Loucy (cell line): Measurements from ENCODE around the gene RNU7-1.

Experiments
- H2AFZ ChIP-seq: fragments of 200-600 bp; sonication (generic); 2 replicates; pipeline ENCODE4 v1.6.0; 2016; ENCODE audit warnings: antibody characterized with exemption, mild to moderate bottlenecking, low read length, moderate library complexity
- H3F3A ChIP-seq: fragments of 200-600 bp; 2 replicates; pipeline ENCODE4 v1.6.0; 2016; ENCODE audit warnings: antibody characterized with exemption, low read depth, mild to moderate bottlenecking
- H3K27me3 ChIP-seq: fragments of 200-600 bp; sonication (generic); 2 replicates; pipeline ENCODE4 v1.6.1; 2014; ENCODE audit warnings: low read length, mild to moderate bottlenecking; ENCODE audit not compliant: insufficient read depth, poor library complexity, severe bottlenecking
- H3K36me3 ChIP-seq: fragments of 200-600 bp; sonication (generic); 2 replicates; pipeline ENCODE4 v1.6.1; 2016; ENCODE audit warnings: low read length; ENCODE audit not compliant: insufficient read depth
- H3K4me1 ChIP-seq: fragments of 200-600 bp; sonication (generic); 2 replicates; pipeline ENCODE4 v1.5.1; 2014; ENCODE audit warnings: low read length, mild to moderate bottlenecking; ENCODE audit not compliant: insufficient read depth, poor library complexity, severe bottlenecking
- H3K4me2 ChIP-seq: fragments of 200-600 bp; sonication (generic); 2 replicates; pipeline ENCODE4 v1.6.0; 2014; ENCODE audit warnings: antibody characterized with exemption, low read length, low read depth, mild to moderate bottlenecking; ENCODE audit not compliant: poor library complexity, severe bottlenecking
- H3K4me3 ChIP-seq: fragments of 200-600 bp; sonication (generic); 2 replicates; pipeline ENCODE4 v1.5.1; 2014; ENCODE audit warnings: low read length, mild to moderate bottlenecking, mixed read lengths; ENCODE audit not compliant: poor library complexity, severe bottlenecking
- H3K79me2 ChIP-seq: fragments of 200-600 bp; sonication (generic); 2 replicates; pipeline ENCODE4 v1.6.1; 2014; ENCODE audit warnings: low read length; ENCODE audit not compliant: insufficient read depth
- H3K9ac ChIP-seq: fragments of 200-600 bp; sonication (generic); 2 replicates; pipeline ENCODE4 v1.6.0; 2014; ENCODE audit warnings: mild to moderate bottlenecking, low read depth, low read length, moderate library complexity; ENCODE audit not compliant: poor library complexity, severe bottlenecking
- H3K9me2 ChIP-seq: fragments of 200-600 bp; sonication (generic); replicated peaks from 2 replicates; pipeline ENCODE4 v1.6.1; 2016; ENCODE audit warnings: low read depth, low read length, mixed read lengths
- H3K9me3 ChIP-seq: fragments of 200-600 bp; sonication (generic); 2 replicates; pipeline ENCODE4 v1.6.1; 2014; ENCODE audit warnings: mild to moderate bottlenecking, antibody characterized with exemption, low read length, low read depth; ENCODE audit not compliant: insufficient read depth
- H4K20me1 ChIP-seq: fragments of 200-600 bp; sonication (generic); 2 replicates; pipeline ENCODE4 v1.6.0; 2014; ENCODE audit warnings: antibody characterized with exemption, low read length, mild to moderate bottlenecking; ENCODE audit not compliant: insufficient read depth, poor library complexity, severe bottlenecking
- EZH2phosphoT487 ChIP-seq: fragments of 200-600 bp; IDR thresholded peaks from 2 replicates; pipeline ENCODE4 v1.6.1; 2018; ENCODE audit warnings: antibody characterized with exemption, mild to moderate bottlenecking, moderate library complexity, borderline replicate concordance
- TF ChIP-seq, protein P1 (sequence below): fragments of 200-600 bp; sonication (generic); conservative IDR thresholded peaks from 2 replicates; pipeline ENCODE4 v1.5.1; 2014; ENCODE audit warnings: mild to moderate bottlenecking, antibody characterized with exemption, low read length

Gene RNU7-1

DNA sequence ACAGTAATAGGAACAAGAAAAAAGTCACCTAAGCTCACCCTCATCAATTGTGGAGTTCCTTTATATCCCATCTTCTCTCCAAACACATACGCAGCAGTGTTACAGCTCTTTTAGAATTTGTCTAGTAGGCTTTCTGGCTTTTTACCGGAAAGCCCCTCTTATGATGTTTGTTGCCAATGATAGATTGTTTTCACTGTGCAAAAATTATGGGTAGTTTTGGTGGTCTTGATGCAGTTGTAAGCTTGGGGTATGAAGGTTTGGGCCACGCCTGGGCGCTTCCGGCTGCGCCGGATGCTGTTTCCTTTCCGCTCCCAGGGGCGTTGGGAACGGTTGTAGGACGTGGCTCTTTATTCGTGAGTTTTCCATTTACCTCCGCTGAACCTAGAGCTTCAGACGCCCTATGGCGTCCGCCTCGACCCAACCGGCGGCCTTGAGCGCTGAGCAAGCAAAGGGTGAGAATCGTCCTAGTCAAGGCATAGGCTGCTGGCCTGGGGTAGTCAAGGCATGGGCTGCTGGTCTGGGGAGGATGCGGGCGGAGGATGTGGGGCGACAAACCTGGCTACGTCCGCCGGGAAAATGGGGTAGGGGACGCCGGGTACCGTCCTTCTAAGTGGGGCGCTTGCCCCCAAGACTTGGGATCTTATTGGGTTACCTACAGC, at the start of gene RNU7-1, which contains the start of gene C12orf57:
Gene RNU7-1, plus strand, starts transcription at position 95 of the 659 bp plus-strand sequence.
Gene C12orf57, plus strand, starts transcription at position 301 of the 659 bp plus-strand sequence. Its CDS starts 100 bp downstream, at position 401.
- H3K4me1 ChIP-seq, result peaks cover 32% of the 10 kb centered on the region
- H4K20me1 ChIP-seq, result peaks cover 6% of the 10 kb centered on the region
- peak within 1 kb of the TSS; percentile 44; the same call in 1 of the 2 replicates for H2AFZ ChIP-seq
- peak within 1 kb of the TSS; percentile 89 for H3K4me3 ChIP-seq
- no peaks in the 10 kb centered on the region for H3K9me2 ChIP-seq
- H3K27me3 ChIP-seq, result no peaks in the 10 kb centered on the region
- TF ChIP-seq, protein P1, sequence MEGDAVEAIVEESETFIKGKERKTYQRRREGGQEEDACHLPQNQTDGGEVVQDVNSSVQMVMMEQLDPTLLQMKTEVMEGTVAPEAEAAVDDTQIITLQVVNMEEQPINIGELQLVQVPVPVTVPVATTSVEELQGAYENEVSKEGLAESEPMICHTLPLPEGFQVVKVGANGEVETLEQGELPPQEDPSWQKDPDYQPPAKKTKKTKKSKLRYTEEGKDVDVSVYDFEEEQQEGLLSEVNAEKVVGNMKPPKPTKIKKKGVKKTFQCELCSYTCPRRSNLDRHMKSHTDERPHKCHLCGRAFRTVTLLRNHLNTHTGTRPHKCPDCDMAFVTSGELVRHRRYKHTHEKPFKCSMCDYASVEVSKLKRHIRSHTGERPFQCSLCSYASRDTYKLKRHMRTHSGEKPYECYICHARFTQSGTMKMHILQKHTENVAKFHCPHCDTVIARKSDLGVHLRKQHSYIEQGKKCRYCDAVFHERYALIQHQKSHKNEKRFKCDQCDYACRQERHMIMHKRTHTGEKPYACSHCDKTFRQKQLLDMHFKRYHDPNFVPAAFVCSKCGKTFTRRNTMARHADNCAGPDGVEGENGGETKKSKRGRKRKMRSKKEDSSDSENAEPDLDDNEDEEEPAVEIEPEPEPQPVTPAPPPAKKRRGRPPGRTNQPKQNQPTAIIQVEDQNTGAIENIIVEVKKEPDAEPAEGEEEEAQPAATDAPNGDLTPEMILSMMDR, result no peak
- no peak for TF ChIP-seq EZH2phosphoT487
- H3K9ac ChIP-seq, result peak within 1 kb of the TSS; percentile 99
- H3K79me2 ChIP-seq, result peaks cover 25% of the 10 kb centered on the region
- peak within 1 kb of the TSS; percentile 91 for H3K4me2 ChIP-seq
- no peaks in the 10 kb centered on the region for H3K36me3 ChIP-seq
- peaks cover 12% of the 10 kb centered on the region for H3F3A ChIP-seq
- no peaks in the 10 kb centered on the region for H3K9me3 ChIP-seq

- H3K4me1 ChIP-seq, result peaks cover 20% of the 10 kb centered on the region
- 0 out of 2 replicates have a peak, but pooled peaks cover 2% of the 10 kb centered on the region for H3F3A ChIP-seq
- no peak overlapping the region for H3K4me3 ChIP-seq
- no peak overlapping the region for H3K4me2 ChIP-seq
- H4K20me1 ChIP-seq, result no peaks in the 10 kb centered on the region
- peaks cover 10% of the 10 kb centered on the region; the same call in 1 of the 2 replicates for H3K79me2 ChIP-seq
- H3K9me2 ChIP-seq, result no peaks in the 10 kb centered on the region
- H3K36me3 ChIP-seq, result no peaks in the 10 kb centered on the region
- no peak overlapping the region for H3K9ac ChIP-seq
- TF ChIP-seq EZH2phosphoT487, result no peak
- TF ChIP-seq, protein P1, result no peak
- no peaks in the 10 kb centered on the region for H3K27me3 ChIP-seq
- no peaks in the 10 kb centered on the region for H3K9me3 ChIP-seq
- H2AFZ ChIP-seq, result no peak overlapping the region
These were observed 49.3 kb upstream of the RNU7-1 start for GRCh38 chr12:6894321-6894720.

- TF ChIP-seq, protein P1, result no peak
- TF ChIP-seq EZH2phosphoT487, result no peak
- no peak overlapping the region for H2AFZ ChIP-seq
- no peaks in the 10 kb centered on the region for H3F3A ChIP-seq
- H3K9ac ChIP-seq, result no peak overlapping the region
- no peak overlapping the region for H3K4me2 ChIP-seq
- H3K36me3 ChIP-seq, result no peaks in the 10 kb centered on the region
- H3K9me2 ChIP-seq, result no peaks in the 10 kb centered on the region
- no peaks in the 10 kb centered on the region for H3K27me3 ChIP-seq
- H3K4me3 ChIP-seq, result no peak overlapping the region
- no peaks in the 10 kb centered on the region for H3K9me3 ChIP-seq
- peaks cover 15% of the 10 kb centered on the region for H3K4me1 ChIP-seq
- H4K20me1 ChIP-seq, result no peaks in the 10 kb centered on the region
- peaks cover 6% of the 10 kb centered on the region; the same call in 1 of the 2 replicates for H3K79me2 ChIP-seq
These were observed 46.7 kb upstream of the RNU7-1 start for GRCh38 chr12:6896846-6897435.
